Muscle of arm (tissue), 12 donors: Measurements from ENCODE around the gene TEPSIN. TPM values are rescaled to one million over a fixed set of nuclear protein-coding genes. Genes with fewer than 3 reads are reported as not detected.
"Not testable (repeated sequence)": the region's sequence is repeated elsewhere in the genome, so short reads cannot be mapped to it uniquely, and the experiment has no call there.

Experiments used
- DNase-seq: peaks from one replicate; pipeline ENCODE4 v3.0.0-alpha.2; 2013
- polyA plus RNA-seq, 12 donors: library from polyadenylated mRNA; unstranded; fragments of 120-200 nt; gene quantifications; one replicate each; pipeline ENCODE4 v1.2.1, GENCODE V29; 2013; ENCODE audit not compliant: insufficient read length in 12 of 12

The TEPSIN gene
- polyA plus RNA-seq, 12 donors, result 7.9 to 25.7 (median 11.9) TPM; not detected in 1

DNA sequence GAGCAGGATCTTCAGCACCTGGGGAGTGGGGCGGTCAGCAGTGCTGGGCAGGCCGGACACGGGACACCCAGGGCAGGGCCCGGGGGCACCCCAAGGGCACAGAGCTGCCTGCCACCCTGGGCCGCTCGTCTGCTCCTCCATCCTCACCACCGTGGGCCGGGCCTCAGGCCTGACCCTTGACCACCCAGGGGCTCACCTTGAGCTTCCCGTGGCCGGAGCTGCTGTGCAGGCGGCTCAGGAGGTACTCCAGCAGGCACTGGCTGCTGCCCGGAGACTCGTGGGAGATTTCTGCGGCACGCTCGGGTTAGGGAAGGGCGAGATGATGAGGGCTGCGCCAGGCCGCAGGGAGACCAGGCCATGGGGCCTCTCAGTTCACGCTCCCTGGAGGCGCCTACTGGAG lies 2.1 kb downstream of the TEPSIN start:
- no peak for DNase-seq

DNA sequence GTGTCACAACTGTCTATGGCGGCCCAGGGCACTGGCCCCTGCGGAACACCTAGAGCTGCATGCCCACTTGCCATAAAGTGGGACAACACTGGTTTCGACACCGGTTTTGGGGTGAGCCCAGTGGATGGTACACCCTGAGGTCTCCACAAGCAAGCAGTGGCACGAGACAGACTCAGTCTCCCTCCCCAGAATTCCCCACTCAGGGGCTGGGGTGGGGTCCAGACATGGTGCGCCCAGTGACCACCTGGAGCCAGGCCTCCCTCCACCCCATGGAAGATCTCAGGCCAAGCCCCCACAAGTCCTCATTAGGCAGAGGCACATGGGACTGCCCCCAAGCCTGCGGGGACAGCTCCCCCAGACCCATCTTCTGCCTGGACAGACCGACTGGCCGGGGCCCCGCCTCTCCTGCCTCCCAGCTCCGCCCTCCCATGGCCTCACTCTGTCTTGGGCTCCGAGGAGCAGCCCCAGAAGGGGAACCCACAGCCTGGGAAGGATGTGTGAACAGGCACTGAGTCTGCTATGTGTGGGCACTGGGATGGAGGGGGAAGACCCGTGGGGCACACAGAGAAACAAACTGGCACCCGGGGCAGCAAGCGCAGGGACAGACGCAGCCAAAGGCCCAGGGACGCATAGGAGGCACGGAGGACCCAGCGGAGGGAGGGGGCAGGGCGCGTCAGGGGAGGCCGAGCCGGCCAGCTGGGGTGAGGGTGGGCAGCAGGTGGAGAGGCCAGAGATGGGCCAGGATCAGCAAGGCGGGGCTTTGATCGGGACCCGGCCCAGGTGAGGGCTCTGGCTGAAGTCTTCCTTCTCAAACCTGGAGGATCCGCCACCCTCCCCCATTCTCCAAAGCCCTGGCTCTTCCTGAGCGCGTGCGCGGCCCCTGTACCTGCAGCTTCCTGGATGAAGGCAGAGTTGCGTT lies 2.8 kb downstream of the TEPSIN start:
- no peak for DNase-seq

DNA sequence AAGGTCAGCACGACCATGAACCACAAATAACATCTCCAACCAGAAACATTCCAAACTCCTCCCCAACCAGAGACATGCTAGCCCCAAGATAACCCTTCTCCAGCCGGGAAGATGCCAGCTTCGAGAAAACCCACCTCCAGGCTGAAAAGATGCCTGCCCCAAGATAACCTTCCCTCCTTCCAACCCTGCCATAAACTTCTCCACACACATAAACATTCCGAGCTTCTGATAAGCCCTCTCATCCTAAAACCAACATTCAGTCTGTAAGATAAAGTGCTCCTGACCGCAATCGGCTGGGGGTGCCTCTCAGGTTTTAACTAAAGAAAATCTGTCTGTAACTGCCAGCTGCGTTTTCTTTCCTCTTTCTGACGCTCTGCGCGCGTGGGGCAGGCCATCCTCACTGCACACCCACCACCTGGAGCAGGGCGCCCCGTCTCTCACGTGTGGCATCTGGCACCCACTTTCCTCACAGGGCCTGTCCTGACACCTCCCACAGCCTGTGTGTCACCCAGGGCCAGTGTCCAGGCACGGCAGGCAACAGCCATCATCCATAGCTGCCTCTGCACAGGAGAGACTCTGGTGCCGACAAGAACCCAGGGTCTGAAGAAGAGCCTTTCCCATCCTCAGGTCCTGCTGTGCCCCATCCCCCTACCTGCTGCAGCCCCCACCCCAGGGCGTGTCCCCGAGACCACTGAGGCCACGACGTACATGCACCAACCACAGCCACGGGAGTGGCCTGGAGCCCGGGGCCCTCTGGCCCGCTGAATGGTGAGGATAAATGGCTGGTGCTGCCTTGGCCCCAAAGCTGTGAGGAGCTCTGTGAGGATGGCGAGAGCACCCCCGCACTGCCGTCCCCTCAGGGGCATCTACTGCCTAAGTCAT lies 3.7 kb downstream of the TEPSIN start:
- no peak for DNase-seq

DNA sequence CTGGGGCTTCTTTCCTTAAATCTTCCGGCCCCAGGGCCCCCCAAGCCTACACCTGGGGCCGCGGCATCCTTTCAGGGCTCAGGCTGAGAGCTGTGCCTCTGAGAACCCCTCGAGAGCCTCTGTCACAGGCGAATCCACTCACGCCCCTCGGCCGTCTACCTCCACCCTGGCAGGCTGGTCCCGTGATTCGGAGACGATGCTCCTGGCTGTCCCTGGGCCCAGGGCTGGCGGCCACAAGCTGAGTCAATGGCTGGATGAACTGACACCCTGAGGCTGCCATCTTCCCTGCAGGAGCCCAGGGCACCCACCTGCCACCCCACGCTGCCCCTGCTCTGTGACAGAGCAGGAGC lies 4.4 kb downstream of the TEPSIN start:
- DNase-seq, result no peak

DNA sequence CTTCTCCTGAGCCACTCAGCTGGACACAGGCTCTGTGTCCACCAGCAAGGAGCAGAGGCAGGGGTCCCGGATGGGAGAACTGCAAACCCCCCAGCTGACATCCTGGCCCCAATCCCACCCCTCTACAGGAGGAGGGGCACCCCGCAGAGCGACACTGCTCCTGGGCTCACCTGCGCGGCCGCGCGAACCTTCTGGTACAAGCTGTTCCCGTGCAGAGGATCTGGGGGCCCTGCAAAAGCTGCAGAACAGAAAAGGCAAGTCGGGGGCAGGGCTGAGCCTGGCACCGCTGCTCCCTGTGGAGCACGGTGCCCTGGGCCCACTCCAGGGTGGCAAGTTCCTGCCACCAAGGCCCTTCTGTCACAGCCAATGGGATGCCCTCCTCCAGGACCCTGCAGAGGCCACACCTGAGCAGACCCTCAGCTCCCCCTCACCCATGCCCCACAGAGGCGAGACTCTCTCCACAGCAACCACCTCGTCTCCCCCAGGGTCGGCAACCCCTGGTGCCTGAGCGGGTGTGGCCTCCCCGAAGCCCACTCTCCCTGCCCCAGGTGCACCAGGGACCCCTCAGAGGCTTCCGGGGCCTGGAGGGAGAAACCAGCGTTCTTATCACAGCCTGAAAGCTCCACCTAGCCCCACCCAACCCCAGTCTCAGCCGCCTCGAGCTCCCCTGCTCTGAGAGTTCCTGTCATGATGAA lies 4.9 kb downstream of the TEPSIN start:
- no peak for DNase-seq

DNA sequence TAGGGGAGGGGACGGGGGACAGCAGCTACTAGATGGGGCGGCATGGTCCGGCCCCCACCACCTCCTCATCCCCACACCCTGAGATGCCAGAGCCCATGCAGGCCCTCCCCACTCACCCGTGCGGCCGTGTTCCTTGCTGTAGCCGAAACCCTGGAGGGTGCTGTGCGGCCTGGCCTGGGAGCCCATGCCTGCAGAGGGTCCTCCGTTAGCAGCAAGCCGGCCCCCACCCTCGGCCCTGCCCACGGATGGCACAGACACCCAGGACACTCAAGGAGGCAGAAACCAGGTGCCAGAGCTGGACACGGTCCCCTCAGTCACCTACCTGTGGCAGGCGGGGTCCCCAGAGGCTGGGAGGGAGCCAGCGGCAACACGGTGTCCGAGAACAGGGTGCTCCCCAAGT lies 5.5 kb downstream of the TEPSIN start:
- DNase-seq, result no peak

DNA sequence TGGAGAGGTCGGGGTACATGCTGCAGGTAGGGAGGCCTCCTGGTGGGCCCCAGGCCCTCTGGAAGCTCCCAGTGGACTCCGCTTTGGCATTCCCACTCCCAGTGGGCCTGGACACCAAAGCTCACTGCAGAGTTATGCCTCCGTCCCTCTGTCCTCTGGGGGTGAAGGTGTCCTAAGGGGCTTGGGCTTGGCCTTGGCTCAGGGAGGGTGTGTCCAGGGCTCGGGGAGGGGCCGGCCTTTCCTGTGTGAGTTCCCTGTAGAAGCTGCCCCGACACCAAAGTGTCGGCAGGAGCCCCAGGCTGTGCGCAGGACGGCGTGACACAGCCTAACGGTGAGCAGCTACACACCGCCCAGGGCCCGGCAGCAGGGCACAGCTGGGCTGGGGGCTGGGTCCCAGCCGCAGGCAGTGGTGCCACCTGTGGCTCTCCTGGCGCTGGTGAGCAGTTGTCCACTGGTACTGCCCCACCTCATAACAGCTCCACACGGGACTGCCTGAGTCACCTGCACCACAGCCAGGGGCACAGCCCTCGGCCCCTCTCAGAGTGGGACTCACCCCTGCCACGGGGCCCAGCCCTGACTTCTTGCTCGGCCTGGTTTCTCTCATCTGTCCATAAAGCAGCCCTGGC lies 6.1 kb downstream of the TEPSIN start:
- DNase-seq, result no peak

DNA sequence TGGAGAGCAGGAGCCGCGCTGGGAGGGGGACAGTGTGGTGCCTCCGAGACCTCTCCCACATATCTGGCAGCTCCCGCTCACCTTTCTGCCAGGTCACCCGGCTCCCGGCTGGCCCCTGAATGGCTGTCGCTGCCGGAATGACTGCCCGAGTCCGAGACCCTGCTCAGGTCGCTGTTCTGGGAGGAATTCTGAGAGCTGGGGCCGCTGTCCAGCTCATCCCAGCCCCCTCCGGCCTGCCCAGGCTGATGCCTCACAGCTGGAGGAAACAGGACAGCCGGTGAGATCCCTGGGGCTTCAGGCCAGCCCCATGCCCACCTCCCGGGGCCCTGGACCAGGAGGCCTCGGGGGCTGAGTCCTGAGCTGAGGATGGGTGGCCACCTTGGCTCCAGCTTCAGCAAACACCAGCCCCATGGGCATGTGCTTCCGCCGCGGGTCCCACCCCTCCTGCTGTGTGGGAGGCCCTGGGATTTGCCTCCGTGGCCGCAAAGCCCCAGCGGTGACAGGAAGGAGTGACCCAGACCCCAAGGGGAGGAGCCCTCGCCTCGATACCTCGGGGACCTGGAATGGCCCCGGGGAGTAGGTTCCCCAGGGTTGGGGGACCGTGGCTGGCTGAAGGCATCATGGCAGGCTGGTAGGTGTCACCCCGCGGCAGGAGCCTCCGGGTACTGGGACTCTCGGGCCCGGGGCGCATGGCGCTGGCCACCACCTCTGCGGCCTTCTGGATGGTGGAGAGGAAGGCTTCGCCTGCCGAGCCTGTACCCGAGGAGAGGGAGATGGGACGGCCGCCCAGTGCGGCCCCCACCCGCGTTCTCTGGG lies 6.9 kb downstream of the TEPSIN start:
- DNase-seq, result no peak

DNA sequence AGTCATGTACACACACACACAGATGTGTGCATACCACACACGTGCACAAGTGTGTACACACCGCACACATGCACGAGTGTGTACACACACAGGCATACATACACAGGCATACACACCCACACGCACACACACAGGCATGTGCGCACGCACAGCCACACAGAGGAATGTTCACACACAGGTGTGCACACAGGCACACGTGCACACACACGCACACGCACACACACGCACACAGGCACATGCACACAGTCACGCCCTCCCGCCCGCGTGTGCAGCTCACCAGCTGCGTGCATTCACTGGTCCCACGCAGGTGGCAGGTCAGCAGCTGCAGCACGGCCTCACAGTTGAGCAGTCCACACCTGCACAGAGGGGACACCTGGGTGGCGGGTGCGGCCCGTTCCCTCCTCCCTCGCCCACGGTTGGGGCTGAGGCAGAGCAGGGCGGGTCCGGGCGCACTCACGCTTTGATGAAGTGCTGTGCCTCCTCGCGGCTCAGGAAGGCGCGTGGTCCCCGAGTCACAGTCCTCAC lies 7.7 kb downstream of the TEPSIN start:
- no peak for DNase-seq

DNA sequence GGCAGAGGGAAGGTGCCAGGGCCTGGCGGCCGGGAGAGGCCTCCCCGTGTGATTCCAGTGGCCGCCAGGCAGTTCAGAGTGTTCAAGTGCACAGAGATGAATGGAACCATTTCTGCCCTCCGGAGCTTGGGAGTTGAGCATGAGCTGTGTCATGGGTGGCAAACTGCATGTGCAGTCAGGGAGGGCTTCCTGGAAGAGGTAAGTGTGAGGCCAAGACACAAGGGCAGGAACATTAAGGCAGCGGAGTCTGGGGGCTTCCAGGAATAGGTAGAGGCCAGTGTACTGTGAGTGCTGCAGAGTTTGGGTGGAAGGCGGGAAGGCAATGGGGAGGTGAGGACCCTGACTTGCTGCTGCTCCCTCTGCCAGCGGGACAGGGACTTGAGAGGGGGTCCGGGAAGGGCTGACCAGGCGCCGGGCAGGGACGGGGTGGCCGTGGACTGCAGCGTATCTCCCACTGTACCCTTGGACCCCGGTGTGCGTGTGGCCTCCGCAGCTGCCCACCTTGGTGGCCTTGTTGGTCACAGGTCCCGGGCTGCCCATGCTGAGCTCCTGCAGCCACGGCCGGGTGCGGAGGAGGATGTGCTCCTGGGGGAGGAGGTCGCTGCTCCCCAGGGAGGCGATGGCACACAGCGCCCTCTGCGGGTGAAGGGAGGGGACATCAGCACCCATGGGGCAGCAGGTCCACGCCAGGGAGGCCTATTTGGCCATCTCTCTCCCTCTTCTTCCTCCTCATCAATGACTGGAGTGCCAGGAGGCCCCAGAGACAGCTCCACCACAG lies 8.6 kb downstream of the TEPSIN start:
- DNase-seq, result no peak

DNA sequence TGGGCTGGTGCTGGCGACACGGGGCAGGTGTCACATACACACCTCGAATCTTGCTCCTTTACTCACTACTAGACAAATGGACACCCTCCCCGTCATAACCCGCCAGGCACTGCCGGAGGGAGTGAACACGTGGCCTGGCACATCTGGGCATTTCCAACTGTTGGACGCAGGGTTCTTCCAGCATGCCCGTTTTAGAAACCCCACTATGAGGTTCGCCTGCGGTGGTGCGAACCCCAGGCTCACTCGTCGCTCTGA lies 9.3 kb downstream of the TEPSIN start:
- DNase-seq, result no peak

DNA sequence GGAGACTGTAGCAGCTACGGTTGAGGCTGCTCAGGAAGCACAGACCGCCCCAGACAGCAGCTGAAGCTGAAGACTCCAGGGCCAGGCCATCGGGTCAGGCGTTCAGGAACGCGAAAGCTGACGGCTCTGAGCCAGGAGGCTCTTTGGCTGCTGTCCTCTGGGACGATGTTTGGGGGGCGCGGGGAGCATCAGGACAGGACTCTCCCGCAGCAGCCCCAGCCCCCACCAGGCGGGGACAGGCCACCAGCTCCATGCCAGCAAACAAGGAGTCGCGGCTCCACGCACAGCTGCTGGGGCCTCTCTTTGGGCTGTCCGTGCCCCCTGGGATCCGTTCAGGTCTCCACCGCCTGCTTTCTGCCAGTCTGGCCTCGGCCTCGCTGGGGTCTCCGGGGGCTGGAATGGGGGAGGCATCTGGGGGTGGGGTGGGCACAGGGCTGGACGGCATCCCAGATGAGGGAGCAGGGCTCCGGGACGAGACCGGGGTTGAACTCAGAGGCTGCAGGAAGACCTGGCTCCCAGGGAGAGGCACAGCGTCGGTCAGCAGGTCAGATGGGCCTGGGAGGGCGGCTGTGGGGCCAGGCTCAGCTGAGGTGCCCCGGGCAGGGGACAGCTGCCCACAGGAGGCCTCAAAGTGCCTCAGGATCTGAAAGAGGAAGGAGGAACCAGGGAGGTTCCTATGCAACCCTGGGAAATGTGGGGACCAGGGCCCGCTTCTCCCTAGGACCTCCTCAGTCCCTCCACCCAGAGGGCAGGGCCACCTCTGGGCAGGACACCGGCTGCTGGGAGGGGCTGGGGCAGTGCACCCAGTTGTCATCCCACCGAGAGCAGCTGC lies 9.8 kb downstream of the TEPSIN start:
- no peak for DNase-seq

DNA sequence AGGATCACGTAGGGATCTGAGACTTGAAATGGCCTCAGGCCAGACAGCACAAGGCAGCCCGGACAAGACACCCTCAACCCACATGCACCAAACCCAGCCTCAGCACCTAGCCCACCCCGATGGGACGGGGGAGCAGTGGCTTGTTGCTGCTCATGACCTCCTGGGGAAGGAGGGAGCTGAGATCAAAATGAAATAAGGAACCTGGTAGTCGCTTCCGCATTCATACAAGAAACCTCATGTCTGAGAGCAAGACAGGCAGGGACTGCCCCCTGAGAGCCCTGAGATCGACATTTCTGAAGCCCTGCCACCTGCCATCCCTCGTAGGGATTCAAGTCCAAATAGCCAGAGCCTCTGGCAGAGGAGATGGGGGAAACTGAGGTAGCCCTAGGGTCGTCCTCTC lies 10.4 kb downstream of the TEPSIN start:
- DNase-seq, result no peak

DNA sequence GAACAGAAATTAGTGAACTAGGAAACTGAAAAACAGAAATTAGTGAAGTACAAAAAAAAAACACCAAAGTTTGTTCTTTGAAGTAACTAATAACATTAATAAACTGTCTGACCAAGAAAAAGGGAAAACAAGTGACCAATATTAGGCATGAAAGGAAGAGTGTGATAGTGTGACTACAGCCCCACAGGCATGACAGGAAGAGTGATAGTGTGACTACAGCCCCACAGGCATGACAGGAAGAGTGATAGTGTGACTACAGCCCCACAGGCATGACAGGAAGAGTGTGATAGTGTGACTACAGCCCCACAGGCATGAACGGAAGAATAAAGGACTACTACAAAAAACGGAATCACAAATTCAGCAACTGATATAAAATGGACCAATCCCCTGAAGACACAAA lies 11.2 kb downstream of the TEPSIN start:
- not testable (repeated sequence) for DNase-seq

DNA sequence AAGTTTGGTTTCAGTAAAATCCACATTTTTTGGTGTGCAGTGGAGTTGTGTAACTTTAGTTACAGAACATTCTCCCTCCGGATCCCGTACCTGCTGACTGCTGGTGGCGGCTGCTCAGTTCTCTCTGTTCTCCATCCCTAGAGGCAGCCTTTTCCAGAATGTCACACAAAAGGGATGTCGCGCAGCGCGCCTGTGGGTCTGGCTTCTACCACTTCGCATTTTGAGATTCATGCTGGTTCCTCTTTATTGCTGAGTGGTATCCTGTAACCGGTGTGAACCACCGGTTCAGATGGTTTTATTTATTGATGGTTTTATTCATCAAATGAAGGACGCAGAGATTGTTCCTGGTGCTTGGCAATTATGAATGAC lies 15.1 kb downstream of the TEPSIN start:
- DNase-seq, result no peak

DNA sequence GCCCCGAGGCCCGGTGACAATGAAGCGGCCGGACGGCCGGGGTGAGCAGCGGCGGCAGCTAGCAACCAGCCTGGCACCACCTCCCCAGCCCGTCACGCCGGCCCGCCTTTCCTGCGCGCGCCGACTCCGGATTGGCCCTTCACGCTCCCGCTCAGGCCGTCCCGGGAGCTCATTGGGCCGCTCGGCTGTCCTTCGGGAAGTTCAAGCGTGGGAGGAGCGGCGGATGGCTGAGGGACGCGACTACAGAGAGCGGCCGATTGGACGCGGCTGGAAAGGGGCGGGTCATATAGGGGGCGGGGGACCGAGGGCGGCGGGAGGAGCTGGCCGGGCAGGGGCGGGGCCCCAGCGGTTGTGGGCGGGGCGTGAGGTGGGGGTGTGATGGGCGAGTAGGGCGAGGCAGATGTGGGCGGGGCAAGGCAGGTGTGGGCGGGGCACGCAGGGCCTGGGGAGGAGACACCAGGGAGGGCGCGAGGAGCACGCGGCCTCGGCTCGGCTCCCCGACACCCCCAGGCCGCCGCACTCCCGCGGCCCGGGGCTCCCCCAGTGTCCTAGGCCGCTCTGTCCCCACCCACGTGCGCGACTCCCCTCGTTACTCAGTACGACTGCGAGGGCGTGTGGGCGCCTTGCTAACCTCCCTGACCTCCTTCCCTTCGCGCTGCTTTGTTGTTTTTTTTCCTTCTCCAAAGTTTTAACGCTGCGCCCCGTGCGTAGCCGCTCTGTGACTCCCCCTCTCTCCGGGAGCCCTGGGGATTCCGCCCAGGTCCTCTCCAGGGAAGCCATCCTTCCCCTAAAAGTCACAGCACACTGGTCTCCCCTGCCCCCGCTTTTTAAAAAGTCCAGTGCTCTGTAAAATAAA lies 15.7 kb downstream of the TEPSIN start, which contains the start of gene CEP131:
Gene CEP131 (minus strand): TSS at position 60 of the 856 bp plus-strand sequence. CDS start 2,909 bp downstream, outside the sequence.
- peak; percentile 97 for DNase-seq

DNA sequence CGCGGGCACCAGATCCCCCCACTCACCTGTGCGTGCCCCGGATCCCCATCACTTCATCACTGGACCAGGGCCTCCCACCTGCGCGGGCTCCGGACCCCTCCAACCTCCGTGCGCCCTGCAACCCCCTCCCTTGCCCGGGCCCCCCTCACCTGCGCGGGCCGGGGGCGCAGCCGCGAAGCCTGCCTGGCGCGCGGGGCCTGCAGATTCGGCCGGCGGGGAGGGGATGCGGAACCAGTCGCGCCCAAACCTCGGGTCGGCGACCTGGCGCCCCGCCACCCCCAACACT lies 16.3 kb downstream of the TEPSIN start:
- DNase-seq, result no peak

DNA sequence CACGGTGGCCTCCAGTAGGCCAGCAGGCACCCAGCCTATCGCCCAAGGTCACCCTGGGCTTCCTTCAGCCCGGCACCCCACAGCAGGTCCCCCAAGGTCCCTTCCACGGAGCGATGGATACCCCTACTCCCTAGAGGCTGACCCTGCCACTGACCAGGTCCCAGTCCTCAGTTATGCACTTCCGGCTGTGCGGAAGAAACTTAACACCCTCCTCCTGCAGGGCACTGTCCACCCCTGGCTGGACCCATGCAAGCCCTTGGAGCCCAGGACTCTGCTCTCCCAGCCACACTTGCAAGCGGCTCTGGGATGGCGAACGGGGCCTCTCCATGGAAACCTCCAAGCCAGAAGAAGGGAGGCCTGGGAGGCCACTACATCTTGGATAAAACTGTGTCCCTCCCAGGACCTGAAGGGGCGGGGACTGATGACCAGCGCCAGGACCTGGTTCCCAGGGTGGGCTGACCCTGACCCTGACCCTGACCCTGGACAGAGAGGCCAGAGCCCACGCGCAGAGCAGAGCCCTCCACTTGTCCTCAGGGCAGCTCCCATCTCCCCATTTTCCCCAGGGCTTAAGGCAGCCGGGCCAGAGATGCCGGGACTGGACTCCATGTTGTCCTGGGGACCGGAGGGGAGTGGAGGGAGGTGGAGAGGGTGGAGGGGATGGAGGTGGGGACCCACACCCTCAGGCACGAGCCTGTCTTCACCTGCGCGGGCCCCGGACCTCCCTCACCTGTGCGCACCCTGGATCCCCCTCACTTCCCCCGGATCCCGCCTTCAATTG lies 16.8 kb downstream of the TEPSIN start:
- no peak for DNase-seq
